Measurements from ENCODE around the gene GRIN2C.

DNA sequence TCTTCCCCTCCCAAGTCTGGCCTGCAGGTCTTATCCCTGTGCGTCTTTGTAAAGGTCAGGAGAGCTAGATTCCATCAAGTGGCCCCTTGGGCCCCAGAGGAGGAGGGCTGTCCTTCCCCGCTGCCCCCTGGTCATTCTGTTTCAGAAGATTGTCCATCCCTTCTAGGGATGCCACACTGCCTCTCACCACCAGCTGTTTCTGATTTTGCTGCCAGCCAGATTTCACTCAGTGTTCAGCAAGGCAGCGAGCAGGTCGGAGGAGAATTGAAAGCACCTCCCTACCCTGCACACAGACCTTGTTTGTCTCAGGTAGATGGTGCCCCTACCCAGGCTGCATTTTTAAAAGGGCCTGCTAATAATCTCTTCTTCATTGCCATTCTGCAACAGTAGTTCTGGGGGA, 61.9 kb downstream of the GRIN2C start:
- TF ChIP-seq, protein P1, sequence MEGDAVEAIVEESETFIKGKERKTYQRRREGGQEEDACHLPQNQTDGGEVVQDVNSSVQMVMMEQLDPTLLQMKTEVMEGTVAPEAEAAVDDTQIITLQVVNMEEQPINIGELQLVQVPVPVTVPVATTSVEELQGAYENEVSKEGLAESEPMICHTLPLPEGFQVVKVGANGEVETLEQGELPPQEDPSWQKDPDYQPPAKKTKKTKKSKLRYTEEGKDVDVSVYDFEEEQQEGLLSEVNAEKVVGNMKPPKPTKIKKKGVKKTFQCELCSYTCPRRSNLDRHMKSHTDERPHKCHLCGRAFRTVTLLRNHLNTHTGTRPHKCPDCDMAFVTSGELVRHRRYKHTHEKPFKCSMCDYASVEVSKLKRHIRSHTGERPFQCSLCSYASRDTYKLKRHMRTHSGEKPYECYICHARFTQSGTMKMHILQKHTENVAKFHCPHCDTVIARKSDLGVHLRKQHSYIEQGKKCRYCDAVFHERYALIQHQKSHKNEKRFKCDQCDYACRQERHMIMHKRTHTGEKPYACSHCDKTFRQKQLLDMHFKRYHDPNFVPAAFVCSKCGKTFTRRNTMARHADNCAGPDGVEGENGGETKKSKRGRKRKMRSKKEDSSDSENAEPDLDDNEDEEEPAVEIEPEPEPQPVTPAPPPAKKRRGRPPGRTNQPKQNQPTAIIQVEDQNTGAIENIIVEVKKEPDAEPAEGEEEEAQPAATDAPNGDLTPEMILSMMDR (IDR thresholded peaks at IDR 0.05), result no peak
- TF ChIP-seq POLR2A (IDR thresholded peaks at IDR 0.05), result no peak
